Prostate gland (tissue), 2 donors: ENCODE measurements around the gene NKD2.

ENCODE experiments used
- CTCF ChIP-seq, 4 experiments: fragments of 200-600 bp in 2 of 4; fragments of 450-650 bp in 2 of 4; sonication (generic) in 2 of 4; IDR thresholded peaks; 1 replicate in 3 of 4; 2 replicates in 1 of 4; pipeline ENCODE4 v1.5.1; 2016 to 2019; ENCODE audit warnings: antibody characterized with exemption in 4 of 4, mild to moderate bottlenecking in 2 of 4, moderate library complexity in 2 of 4
- POLR2A ChIP-seq: fragments of 450-650 bp; IDR thresholded peaks from one replicate; pipeline ENCODE4 v1.6.1; 2016; ENCODE audit warnings: antibody characterized with exemption, mild to moderate bottlenecking
- POLR2AphosphoS5 ChIP-seq: sonication (generic); formaldehyde crosslinking; IDR thresholded peaks from one replicate; pipeline ENCODE4 v1.6.1; 2017; ENCODE audit warnings: antibody characterized with exemption

GRCh38 chr5:1044117-1044516 lies 35.5 kb downstream of the NKD2 start:
- TF ChIP-seq CTCF (IDR thresholded peaks at IDR 0.05) (no peak), POLR2AphosphoS5 (no peak), POLR2A (no peak)
